NK-92 (cell line): ENCODE data around the gene NLRP6.
"Not testable (repeated sequence)": the region's sequence is repeated elsewhere in the genome, so short reads cannot be mapped to it uniquely, and the experiment has no call there.

Experiments
- DNase-seq: peaks from one replicate; lab custom pipeline; 2025; ENCODE audit not compliant: unreplicated experiment; lab: John Stamatoyannopoulos, UW

NLRP6 gene

GRCh38 chr11:278001-278951 lies at the start of gene NLRP6:
Gene NLRP6, plus strand, starts transcription at chr11:278407. Its CDS starts 163 bp downstream, at chr11:278570.
- DNase-seq, result no peak

GRCh38 chr11:230431-230830 lies 47.8 kb upstream of the NLRP6 start:
- no peak for DNase-seq

GRCh38 chr11:232783-233565 lies 45.2 kb upstream of the NLRP6 start:
- DNase-seq, result no peak

GRCh38 chr11:235180-235579 lies 43.0 kb upstream of the NLRP6 start:
- no peak for DNase-seq

- no peak for DNase-seq
Observed at GRCh38 chr11:235609-235996, 42.6 kb upstream of the NLRP6 start.

- DNase-seq, result no peak
Observed at GRCh38 chr11:235997-236773, 42.0 kb upstream of the NLRP6 start, which contains the start of gene SIRT3. Gene SIRT3, minus strand, starts transcription at chr11:236342. Its CDS starts 14 bp downstream, at chr11:236328.

- no peak for DNase-seq
Observed at GRCh38 chr11:236774-237767, 41.1 kb upstream of the NLRP6 start, which contains the start of gene PSMD13. Gene PSMD13, plus strand, starts transcription at chr11:236976. Its CDS starts 74 bp downstream, at chr11:237050.

GRCh38 chr11:238346-238745 lies 39.9 kb upstream of the NLRP6 start:
- not testable (repeated sequence) for DNase-seq

GRCh38 chr11:240315-240714 lies 37.9 kb upstream of the NLRP6 start:
- DNase-seq, result no peak

- no peak for DNase-seq
Observed at GRCh38 chr11:241634-242033, 36.6 kb upstream of the NLRP6 start.

GRCh38 chr11:244376-244775 lies 33.8 kb upstream of the NLRP6 start:
- DNase-seq, result no peak

GRCh38 chr11:249062-249461 lies 29.1 kb upstream of the NLRP6 start:
- DNase-seq, result no peak

GRCh38 chr11:250274-250673 lies 27.9 kb upstream of the NLRP6 start:
- no peak for DNase-seq

GRCh38 chr11:250740-251299 lies 27.4 kb upstream of the NLRP6 start:
- no peak for DNase-seq

- DNase-seq, result no peak
Observed at GRCh38 chr11:251550-251949, 26.7 kb upstream of the NLRP6 start.

GRCh38 chr11:252666-253065 lies 25.5 kb upstream of the NLRP6 start:
- DNase-seq, result no peak

- no peak for DNase-seq
Observed at GRCh38 chr11:253160-253885, 24.9 kb upstream of the NLRP6 start.

GRCh38 chr11:253886-254270 lies 24.3 kb upstream of the NLRP6 start:
- DNase-seq, result no peak

- DNase-seq, result no peak
Observed at GRCh38 chr11:255176-255575, 23.0 kb upstream of the NLRP6 start.
